GM23338 (cell line): Measurements from ENCODE around the gene SPAG16. TPM values are rescaled to one million over a fixed set of nuclear protein-coding genes. Genes with fewer than 3 reads are reported as not detected.

Experiments used
- ATAC-seq: fragments of 200-7000 bp; cut with Tn5 transposase; 3 replicates; pipeline ENCODE4 v1.9.1; 2020
- DNase-seq: peaks from one replicate; pipeline ENCODE4 v3.0.0-alpha.2; 2015; ENCODE audit warnings: low spot score
- H2AFZ ChIP-seq: fragments of 200-600 bp; sonication (generic); 2 replicates; pipeline ENCODE4 v1.8.0; 2016; ENCODE audit warnings: antibody characterized with exemption, mild to moderate bottlenecking, moderate library complexity
- H3F3A ChIP-seq: fragments of 200-600 bp; sonication (generic); replicated peaks from 2 replicates; pipeline ENCODE4 v1.8.0; 2017; ENCODE audit warnings: antibody characterized with exemption, mixed run types, low read depth
- H3K27ac ChIP-seq: fragments of 200-600 bp; sonication (generic); 2 replicates; pipeline ENCODE4 v1.6.1; 2016; ENCODE audit warnings: low read depth
- H3K27me3 ChIP-seq: fragments of 200-600 bp; sonication (generic); 2 replicates; pipeline ENCODE4 v1.8.0; 2016; ENCODE audit warnings: mild to moderate bottlenecking, mixed run types, moderate library complexity; ENCODE audit not compliant: insufficient read depth
- H3K36me3 ChIP-seq: fragments of 200-600 bp; sonication (generic); 2 replicates; pipeline ENCODE4 v1.8.0; 2016; ENCODE audit warnings: mild to moderate bottlenecking; ENCODE audit not compliant: insufficient read depth
- H3K4me1 ChIP-seq: fragments of 200-600 bp; sonication (generic); 2 replicates; pipeline ENCODE4 v1.8.0; 2016; ENCODE audit warnings: mild to moderate bottlenecking, moderate library complexity; ENCODE audit not compliant: insufficient read depth
- H3K4me2 ChIP-seq: fragments of 200-600 bp; sonication (generic); 2 replicates; pipeline ENCODE4 v1.7.1; 2017; ENCODE audit warnings: mixed run types
- H3K4me3 ChIP-seq: fragments of 200-600 bp; sonication (generic); 2 replicates; pipeline ENCODE4 v1.6.1; 2016; ENCODE audit warnings: mixed run types
- H3K79me2 ChIP-seq: fragments of 200-600 bp; sonication (generic); replicated peaks from 2 replicates; pipeline ENCODE4 v1.8.0; 2017; ENCODE audit warnings: mild to moderate bottlenecking; ENCODE audit not compliant: insufficient read depth
- H3K9me2 ChIP-seq: fragments of 200-600 bp; sonication (generic); 2 replicates; pipeline ENCODE4 v1.8.0; 2017; ENCODE audit not compliant: insufficient read depth
- H4K20me1 ChIP-seq: fragments of 200-600 bp; sonication (generic); replicated peaks from 2 replicates; pipeline ENCODE4 v1.8.0; 2017; ENCODE audit warnings: mild to moderate bottlenecking; ENCODE audit not compliant: insufficient read depth
- H3K27ac Mint-ChIP-seq: 2 replicates; pipeline ENCODE4 v1.8.0; 2020; ENCODE audit warnings: inconsistent platforms, mild to moderate bottlenecking, moderate library complexity, mixed read lengths
- H3K27me3 Mint-ChIP-seq: 3 replicates; pipeline ENCODE4 v1.8.0; 2022; ENCODE audit warnings: low read depth, mild to moderate bottlenecking, moderate library complexity, mixed read lengths, inconsistent platforms; ENCODE audit not compliant: insufficient read depth, poor library complexity
- H3K36me3 Mint-ChIP-seq: 3 replicates; pipeline ENCODE4 v1.8.0; 2021; ENCODE audit warnings: low read depth, mild to moderate bottlenecking, inconsistent platforms, moderate library complexity, mixed read lengths
- H3K4me1 Mint-ChIP-seq: 3 replicates; pipeline ENCODE4 v1.8.0; 2020; ENCODE audit warnings: mild to moderate bottlenecking, inconsistent platforms, mixed read lengths
- H3K4me3 Mint-ChIP-seq: 3 replicates; pipeline ENCODE4 v1.8.0; 2021; ENCODE audit warnings: moderate library complexity, mild to moderate bottlenecking, inconsistent platforms, mixed read lengths
- H3K9me3 Mint-ChIP-seq: 3 replicates; pipeline ENCODE4 v1.8.0; 2020; ENCODE audit warnings: moderate library complexity, mild to moderate bottlenecking, inconsistent platforms, mixed read lengths
- CREB1 ChIP-seq: fragments of 250-450 bp; sonication (Bioruptor Pico); IDR thresholded peaks from 2 replicates; pipeline ENCODE4 v1.5.0; 2020; ENCODE audit warnings: low read depth, mild to moderate bottlenecking, moderate library complexity
- EZH2 ChIP-seq: fragments of 200-600 bp; sonication (generic); IDR thresholded peaks from one replicate; pipeline ENCODE4 v1.8.0; 2017; ENCODE audit warnings: antibody characterized with exemption, mild to moderate bottlenecking, low read depth; ENCODE audit not compliant: unreplicated experiment
- EZH2phosphoT487 ChIP-seq: fragments of 200-600 bp; sonication (generic); IDR thresholded peaks from one replicate; pipeline ENCODE4 v1.8.1; 2018; ENCODE audit warnings: antibody characterized with exemption; ENCODE audit not compliant: unreplicated experiment
- JUNB ChIP-seq: IDR thresholded peaks from one replicate; pipeline ENCODE4 v1.6.1; 2016; ENCODE audit warnings: antibody characterized with exemption; ENCODE audit not compliant: unreplicated experiment
- NANOG ChIP-seq: IDR thresholded peaks from 2 replicates; pipeline ENCODE4 v1.6.1; 2016; ENCODE audit warnings: antibody characterized with exemption, borderline replicate concordance
- POLR2AphosphoS5 ChIP-seq: IDR thresholded peaks from 2 replicates; pipeline ENCODE4 v1.6.1; 2016; ENCODE audit warnings: antibody characterized with exemption, low read depth
- REST ChIP-seq: IDR thresholded peaks from one replicate; pipeline ENCODE4 v1.6.1; 2018; ENCODE audit warnings: antibody characterized with exemption; ENCODE audit not compliant: unreplicated experiment
- STAT1 ChIP-seq: IDR thresholded peaks from one replicate; pipeline ENCODE4 v1.6.1; 2016; ENCODE audit warnings: antibody characterized with exemption; ENCODE audit not compliant: unreplicated experiment
- ZNF114 ChIP-seq: fragments of 250-450 bp; sonication (Bioruptor Pico); IDR thresholded peaks from 2 replicates; pipeline ENCODE4 v1.5.0; 2020; ENCODE audit warnings: mild to moderate bottlenecking, moderate library complexity
- ZNF331 ChIP-seq: fragments of 250-450 bp; sonication (Bioruptor Pico); IDR thresholded peaks from 2 replicates; pipeline ENCODE4 v1.5.0; 2020; ENCODE audit warnings: low read depth, mild to moderate bottlenecking, moderate library complexity
- ZNF462 ChIP-seq: fragments of 250-450 bp; sonication (Bioruptor Pico); IDR thresholded peaks from 2 replicates; pipeline ENCODE4 v1.5.0; 2020; ENCODE audit warnings: mild to moderate bottlenecking, moderate library complexity
- polyA plus RNA-seq: library from polyadenylated mRNA; unstranded; fragments of >200 nt; fragmentation: Nextera tagmentation; extraction: Ambion mirVana; gene quantifications from 2 replicates; pipeline ENCODE4 v1.2.1, GENCODE V29; 2016
- total RNA-seq: library from RNA; depleted of rRNA; stranded (reverse); fragments of >200 nt; shearing (Covaris generic); gene quantifications from 2 replicates; pipeline ENCODE4 v1.2.3, GENCODE V29; 2014
- TF ChIP-seq, protein P1 (sequence below), 2 experiments: fragments of 200-600 bp in 1 of 2; sonication (generic) in 1 of 2; conservative IDR thresholded peaks; 2 replicates each; pipeline versions ENCODE4 v1.5.1 to v1.6.1; 2016 to 2017; ENCODE audit warnings: antibody characterized with exemption in 2 of 2, low read depth in 2 of 2, mild to moderate bottlenecking in 2 of 2, moderate library complexity in 1 of 2
- TF ChIP-seq, protein P2 (sequence below): IDR thresholded peaks from 2 replicates; pipeline ENCODE4 v1.6.1; 2016; ENCODE audit warnings: antibody characterized with exemption

Gene SPAG16
- total and polyA plus RNA-seq, 2 experiments from 2014 or later, result 19.7 to 47.8 TPM

DNA sequence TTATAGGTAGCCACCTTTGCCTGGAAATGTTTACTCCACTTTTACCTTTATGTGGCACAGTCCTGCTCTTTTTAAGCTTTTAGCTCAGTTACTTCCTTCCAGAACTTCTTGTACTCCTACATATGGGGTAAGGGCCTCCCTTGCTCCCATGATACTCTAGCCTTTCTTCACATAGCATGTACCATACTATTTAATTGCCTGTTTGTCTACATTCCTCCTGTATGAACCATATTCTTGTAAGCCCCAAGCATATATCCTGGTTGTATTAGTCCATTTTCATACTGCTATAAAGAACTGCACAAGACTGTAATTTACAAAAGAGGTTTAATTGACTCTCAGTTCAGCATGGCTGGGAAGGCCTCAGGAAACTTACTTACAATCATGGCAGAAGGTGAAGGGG, 1035.9 kb downstream of the SPAG16 start:
- H3K9me2 ChIP-seq, result no peaks in the 10 kb centered on the region
- no peaks in the 10 kb centered on the region for H3K4me1 ChIP-seq
- no peak for ATAC-seq
- no peak overlapping the region for H3K27ac ChIP-seq
- no peaks in the 10 kb centered on the region for H4K20me1 ChIP-seq
- DNase-seq, result no peak
- Mint-ChIP-seq H3K4me3 (no peak overlapping the region), H3K27ac (no peak overlapping the region), H3K27me3 (no peaks in the 10 kb centered on the region), H3K4me1 (no peaks in the 10 kb centered on the region), H3K9me3 (no peaks in the 10 kb centered on the region; the same call in 2 of the 3 replicates), H3K36me3 (no peaks in the 10 kb centered on the region)
- H3K79me2 ChIP-seq, result no peaks in the 10 kb centered on the region
- H3K36me3 ChIP-seq, result no peaks in the 10 kb centered on the region
- no peak overlapping the region for H2AFZ ChIP-seq
- TF ChIP-seq ZNF462 (CRISPR knock-in tag) (no peak), ZNF331 (CRISPR knock-in tag) (no peak), JUNB (no peak), STAT1 (no peak), ZNF114 (CRISPR knock-in tag) (no peak), EZH2 (no peak), REST (no peak), POLR2AphosphoS5 (no peak), NANOG (no peak), EZH2phosphoT487 (no peak), CREB1 (CRISPR knock-in tag) (no peak)
- TF ChIP-seq, protein P1, sequence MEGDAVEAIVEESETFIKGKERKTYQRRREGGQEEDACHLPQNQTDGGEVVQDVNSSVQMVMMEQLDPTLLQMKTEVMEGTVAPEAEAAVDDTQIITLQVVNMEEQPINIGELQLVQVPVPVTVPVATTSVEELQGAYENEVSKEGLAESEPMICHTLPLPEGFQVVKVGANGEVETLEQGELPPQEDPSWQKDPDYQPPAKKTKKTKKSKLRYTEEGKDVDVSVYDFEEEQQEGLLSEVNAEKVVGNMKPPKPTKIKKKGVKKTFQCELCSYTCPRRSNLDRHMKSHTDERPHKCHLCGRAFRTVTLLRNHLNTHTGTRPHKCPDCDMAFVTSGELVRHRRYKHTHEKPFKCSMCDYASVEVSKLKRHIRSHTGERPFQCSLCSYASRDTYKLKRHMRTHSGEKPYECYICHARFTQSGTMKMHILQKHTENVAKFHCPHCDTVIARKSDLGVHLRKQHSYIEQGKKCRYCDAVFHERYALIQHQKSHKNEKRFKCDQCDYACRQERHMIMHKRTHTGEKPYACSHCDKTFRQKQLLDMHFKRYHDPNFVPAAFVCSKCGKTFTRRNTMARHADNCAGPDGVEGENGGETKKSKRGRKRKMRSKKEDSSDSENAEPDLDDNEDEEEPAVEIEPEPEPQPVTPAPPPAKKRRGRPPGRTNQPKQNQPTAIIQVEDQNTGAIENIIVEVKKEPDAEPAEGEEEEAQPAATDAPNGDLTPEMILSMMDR (conservative IDR thresholded peaks at IDR 0.05; ENCODE audit: low read depth in 2 of 2), result no peak
- TF ChIP-seq, protein P2, sequence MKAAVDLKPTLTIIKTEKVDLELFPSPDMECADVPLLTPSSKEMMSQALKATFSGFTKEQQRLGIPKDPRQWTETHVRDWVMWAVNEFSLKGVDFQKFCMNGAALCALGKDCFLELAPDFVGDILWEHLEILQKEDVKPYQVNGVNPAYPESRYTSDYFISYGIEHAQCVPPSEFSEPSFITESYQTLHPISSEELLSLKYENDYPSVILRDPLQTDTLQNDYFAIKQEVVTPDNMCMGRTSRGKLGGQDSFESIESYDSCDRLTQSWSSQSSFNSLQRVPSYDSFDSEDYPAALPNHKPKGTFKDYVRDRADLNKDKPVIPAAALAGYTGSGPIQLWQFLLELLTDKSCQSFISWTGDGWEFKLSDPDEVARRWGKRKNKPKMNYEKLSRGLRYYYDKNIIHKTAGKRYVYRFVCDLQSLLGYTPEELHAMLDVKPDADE, result no peak
- H3K4me3 ChIP-seq, result no peak overlapping the region
- no peaks in the 10 kb centered on the region for H3F3A ChIP-seq
- H3K27me3 ChIP-seq, result no peaks in the 10 kb centered on the region
- no peak overlapping the region for H3K4me2 ChIP-seq
